ENCODE data around the gene ELMOD1.
A peak's percentile ranks its signal among the peaks of the same experiment; 100 is the strongest.

ELMOD1 gene

GRCh38 chr11:107549954-107550285 lies 41.0 kb upstream of the ELMOD1 start:
- no peaks in the 10 kb centered on the region for H3K9me3 ChIP-seq (ENCODE audit: control insufficient read depth, low read length)
- no peak overlapping the region for H3K9ac ChIP-seq
- TF ChIP-seq CTCF (IDR thresholded peaks at IDR 0.05) = no peak
- no peak overlapping the region for H2AFZ ChIP-seq
- H3K27ac ChIP-seq = no peak overlapping the region
- H3K4me3 ChIP-seq (ENCODE audit: low read depth, low read length) = no peak overlapping the region
- H3K4me2 ChIP-seq (ENCODE audit: low read length) = no peak overlapping the region
- no peaks in the 10 kb centered on the region for H3K27me3 ChIP-seq (ENCODE audit: control insufficient read depth, insufficient read depth, low read length)
- H3K36me3 ChIP-seq (ENCODE audit: control insufficient read depth, insufficient read depth, low read length) = no peaks in the 10 kb centered on the region
- no peaks in the 10 kb centered on the region for H3K4me1 ChIP-seq
- H3K79me2 ChIP-seq = no peaks in the 10 kb centered on the region

- Histone ChIP-seq H3K36me3 (ENCODE audit: control insufficient read depth, insufficient read depth, low read length) (no peaks in the 10 kb centered on the region), H3K27me3 (ENCODE audit: control insufficient read depth, insufficient read depth, low read length) (no peaks in the 10 kb centered on the region), H2AFZ (no peak overlapping the region), H3K27ac (no peak overlapping the region), H3K4me2 (ENCODE audit: low read length) (no peak overlapping the region), H3K9me3 (ENCODE audit: control insufficient read depth, low read length) (no peaks in the 10 kb centered on the region), H3K79me2 (no peaks in the 10 kb centered on the region), H3K4me1 (no peaks in the 10 kb centered on the region), H3K4me3 (ENCODE audit: low read depth, low read length) (no peak overlapping the region), H3K9ac (no peak overlapping the region)
- TF ChIP-seq CTCF (IDR thresholded peaks at IDR 0.05) = no peak
Measured at GRCh38 chr11:107550304-107550703, 40.6 kb upstream of the ELMOD1 start.

GRCh38 chr11:107561688-107562087 lies 29.3 kb upstream of the ELMOD1 start:
- Histone ChIP-seq H2AFZ (no peak overlapping the region), H3K36me3 (ENCODE audit: control insufficient read depth, insufficient read depth, low read length) (no peaks in the 10 kb centered on the region), H3K27ac (no peak overlapping the region), H3K79me2 (no peaks in the 10 kb centered on the region), H3K4me2 (ENCODE audit: low read length) (no peak overlapping the region), H3K4me1 (no peaks in the 10 kb centered on the region), H3K9me3 (ENCODE audit: control insufficient read depth, low read length) (no peaks in the 10 kb centered on the region), H3K27me3 (ENCODE audit: control insufficient read depth, insufficient read depth, low read length) (no peaks in the 10 kb centered on the region), H3K9ac (no peak overlapping the region), H3K4me3 (ENCODE audit: low read depth, low read length) (no peak overlapping the region)
- TF ChIP-seq CTCF (IDR thresholded peaks at IDR 0.05) = no peak

GRCh38 chr11:107562647-107563208 lies 28.2 kb upstream of the ELMOD1 start:
- no peak overlapping the region for H3K4me3 ChIP-seq (ENCODE audit: low read depth, low read length)
- no peaks in the 10 kb centered on the region for H3K79me2 ChIP-seq
- no peaks in the 10 kb centered on the region for H3K36me3 ChIP-seq (ENCODE audit: control insufficient read depth, insufficient read depth, low read length)
- no peak overlapping the region for H3K4me2 ChIP-seq (ENCODE audit: low read length)
- TF ChIP-seq CTCF (IDR thresholded peaks at IDR 0.05) = no peak
- H3K9me3 ChIP-seq (ENCODE audit: control insufficient read depth, low read length) = no peaks in the 10 kb centered on the region
- H3K4me1 ChIP-seq = no peaks in the 10 kb centered on the region
- H3K27me3 ChIP-seq (ENCODE audit: control insufficient read depth, insufficient read depth, low read length) = no peaks in the 10 kb centered on the region
- no peak overlapping the region for H3K27ac ChIP-seq
- H3K9ac ChIP-seq = no peak overlapping the region
- H2AFZ ChIP-seq = no peak overlapping the region

GRCh38 chr11:107563702-107564101 lies 27.2 kb upstream of the ELMOD1 start:
- Histone ChIP-seq H3K4me2 (ENCODE audit: low read length) (no peak overlapping the region), H3K79me2 (no peaks in the 10 kb centered on the region), H3K36me3 (ENCODE audit: control insufficient read depth, insufficient read depth, low read length) (no peaks in the 10 kb centered on the region), H3K4me3 (ENCODE audit: low read depth, low read length) (no peak overlapping the region), H2AFZ (no peak overlapping the region), H3K4me1 (no peaks in the 10 kb centered on the region), H3K9me3 (ENCODE audit: control insufficient read depth, low read length) (no peaks in the 10 kb centered on the region), H3K27ac (no peak overlapping the region), H3K27me3 (ENCODE audit: control insufficient read depth, insufficient read depth, low read length) (no peaks in the 10 kb centered on the region), H3K9ac (no peak overlapping the region)
- TF ChIP-seq CTCF (IDR thresholded peaks at IDR 0.05) = peak; percentile 25

Measured in parathyroid adenoma (tissue), 2 donors.